ENCODE measurements around the gene FHIT. TPM values are rescaled to one million over a fixed set of nuclear protein-coding genes. Genes with fewer than 3 reads are reported as not detected.

The FHIT gene
- total RNA-seq, 4 donors from 2014 or later: 7.5 to 20.1 (median 13.5) TPM

DNA sequence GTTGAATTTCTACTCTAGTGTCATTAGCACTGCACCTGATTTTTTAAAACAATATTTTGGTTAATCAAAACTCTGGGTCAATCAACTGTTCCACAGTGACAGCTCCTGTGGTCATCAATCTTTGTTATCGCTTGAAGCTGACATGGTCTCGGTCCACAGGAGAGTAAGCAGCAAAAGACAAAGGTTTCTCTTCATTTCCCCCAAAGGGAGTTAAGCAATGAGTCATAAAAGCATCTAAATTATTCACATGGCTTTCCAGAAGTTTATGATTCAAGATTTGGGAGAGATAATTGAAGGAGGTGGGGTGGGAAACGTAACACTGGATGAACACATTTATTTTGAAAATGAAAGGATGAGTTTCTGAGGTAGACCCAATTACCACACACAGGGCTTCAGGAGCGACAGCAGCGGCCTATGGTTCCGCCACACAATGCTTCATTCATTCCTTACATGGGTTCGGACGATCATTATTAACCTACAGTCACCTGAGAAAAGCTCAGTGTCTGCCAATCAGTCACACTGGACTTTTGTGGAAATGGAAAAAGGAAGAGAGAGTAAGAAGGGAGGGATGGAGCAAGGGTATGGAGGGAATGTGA is 505.1 kb downstream of the FHIT start:
- H3K9me3 ChIP-seq: no peaks in the 10 kb centered on the region
- intact Hi-C loops (cut with DNase I; ENCODE audit: low total_unique reads): no loop called here
- no peaks in the 10 kb centered on the region for H3K36me3 ChIP-seq
- in situ Hi-C loops (cut with MboI; ENCODE audit: low pct_ligation_motif_present in 1 of 4, low pct_unique_long_range_greater_than_20kb in 1 of 4, low sequenced_read_pairs in 3 of 4): no loop called here
- DNase-seq: no peak
- TF ChIP-seq POLR2A (IDR thresholded peaks at IDR 0.05): no peak
- TF ChIP-seq, protein P1, sequence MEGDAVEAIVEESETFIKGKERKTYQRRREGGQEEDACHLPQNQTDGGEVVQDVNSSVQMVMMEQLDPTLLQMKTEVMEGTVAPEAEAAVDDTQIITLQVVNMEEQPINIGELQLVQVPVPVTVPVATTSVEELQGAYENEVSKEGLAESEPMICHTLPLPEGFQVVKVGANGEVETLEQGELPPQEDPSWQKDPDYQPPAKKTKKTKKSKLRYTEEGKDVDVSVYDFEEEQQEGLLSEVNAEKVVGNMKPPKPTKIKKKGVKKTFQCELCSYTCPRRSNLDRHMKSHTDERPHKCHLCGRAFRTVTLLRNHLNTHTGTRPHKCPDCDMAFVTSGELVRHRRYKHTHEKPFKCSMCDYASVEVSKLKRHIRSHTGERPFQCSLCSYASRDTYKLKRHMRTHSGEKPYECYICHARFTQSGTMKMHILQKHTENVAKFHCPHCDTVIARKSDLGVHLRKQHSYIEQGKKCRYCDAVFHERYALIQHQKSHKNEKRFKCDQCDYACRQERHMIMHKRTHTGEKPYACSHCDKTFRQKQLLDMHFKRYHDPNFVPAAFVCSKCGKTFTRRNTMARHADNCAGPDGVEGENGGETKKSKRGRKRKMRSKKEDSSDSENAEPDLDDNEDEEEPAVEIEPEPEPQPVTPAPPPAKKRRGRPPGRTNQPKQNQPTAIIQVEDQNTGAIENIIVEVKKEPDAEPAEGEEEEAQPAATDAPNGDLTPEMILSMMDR (IDR thresholded peaks at IDR 0.05): no peak
- no peak for TF ChIP-seq EP300 (IDR thresholded peaks at IDR 0.05; ENCODE audit: low read depth)
- no peak for TF ChIP-seq POLR2AphosphoS5 (IDR thresholded peaks at IDR 0.05)
- H3K27me3 ChIP-seq: no peaks in the 10 kb centered on the region
- WGBS, 2 donors (ENCODE audit: low coverage in 1 of 2): 85 to 92% methylated on average over 5 to 8 of the region's 8 CpGs
- H3K27ac ChIP-seq: no peak overlapping the region
- no peak overlapping the region for H3K4me3 ChIP-seq
- H3K4me1 ChIP-seq: no peaks in the 10 kb centered on the region

DNA sequence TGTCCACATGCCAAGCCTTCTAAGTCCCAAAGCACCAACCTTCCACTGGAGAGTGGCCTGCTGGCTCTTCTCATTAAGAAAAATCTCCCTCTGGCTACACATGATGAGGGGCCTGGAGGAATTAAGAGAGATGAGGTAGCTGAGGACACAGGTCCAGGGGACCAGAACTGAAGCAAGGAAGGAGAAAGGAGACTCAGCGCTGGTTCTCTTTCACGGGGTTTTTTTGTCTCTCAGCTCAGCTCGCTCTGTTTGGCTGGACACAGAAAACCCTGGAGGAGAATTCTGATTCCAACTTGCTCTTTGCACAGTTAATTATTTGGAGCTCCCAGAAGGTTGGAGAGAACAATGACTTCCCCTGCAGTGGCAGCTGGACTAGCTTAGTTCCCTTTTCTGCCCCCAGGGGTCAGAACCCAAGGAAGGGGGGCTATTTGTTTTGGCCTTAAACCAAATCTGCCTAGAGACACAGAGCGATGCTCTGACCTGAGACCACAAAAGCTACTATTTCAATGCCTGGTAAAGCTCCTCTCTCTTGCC is 507.6 kb downstream of the FHIT start:
- WGBS, 2 donors (ENCODE audit: low coverage in 1 of 2): 63% methylated on average over 4 of the region's 4 CpGs; no CpG with 5 or more reads in 1 of the 2 donors
- Histone ChIP-seq H3K27ac (no peak overlapping the region), H3K9me3 (no peaks in the 10 kb centered on the region), H3K4me3 (no peak overlapping the region), H3K4me1 (no peaks in the 10 kb centered on the region), H3K36me3 (no peaks in the 10 kb centered on the region), H3K27me3 (no peaks in the 10 kb centered on the region)
- in situ Hi-C loops (cut with MboI; ENCODE audit: low pct_ligation_motif_present in 1 of 4, low pct_unique_long_range_greater_than_20kb in 1 of 4, low sequenced_read_pairs in 3 of 4): no loop called here
- intact Hi-C loops (cut with DNase I; ENCODE audit: low total_unique reads): loop anchor here (5.0 kb wide), 1 partner anchor 1344 kb away; no protein-coding TSS in a partner anchor
- TF ChIP-seq POLR2A (IDR thresholded peaks at IDR 0.05) (no peak), EP300 (IDR thresholded peaks at IDR 0.05; ENCODE audit: low read depth) (no peak), POLR2AphosphoS5 (IDR thresholded peaks at IDR 0.05) (no peak)
- TF ChIP-seq, protein P1 (IDR thresholded peaks at IDR 0.05): no peak
- DNase-seq: no peak

DNA sequence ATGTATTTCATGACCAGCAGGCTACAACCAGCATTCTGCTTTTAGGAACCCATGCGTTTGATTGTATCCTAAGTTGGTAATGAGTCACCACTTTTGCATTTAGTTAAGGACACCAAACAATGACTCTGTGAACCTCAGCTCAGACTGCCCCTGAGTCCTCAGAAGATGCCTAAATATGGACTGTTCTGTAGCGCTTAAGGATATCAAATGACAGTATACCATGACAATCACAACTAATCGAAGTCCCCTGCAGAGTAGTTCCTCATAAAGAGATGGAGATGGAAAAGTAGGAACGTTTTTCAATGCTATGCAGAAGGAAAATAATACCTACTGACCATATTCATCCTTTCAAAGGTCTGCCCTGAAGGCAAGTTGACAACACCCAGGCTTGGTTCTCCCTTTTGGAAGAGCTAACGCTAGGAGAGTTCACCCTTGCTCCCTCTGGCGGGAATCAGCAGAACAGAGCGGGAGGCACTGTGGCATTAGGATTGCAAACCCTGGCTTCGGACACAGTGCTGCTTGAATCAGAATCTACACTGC is 508.6 kb downstream of the FHIT start:
- Histone ChIP-seq H3K4me3 (no peak overlapping the region), H3K27me3 (no peaks in the 10 kb centered on the region), H3K4me1 (no peaks in the 10 kb centered on the region), H3K36me3 (no peaks in the 10 kb centered on the region), H3K27ac (no peak overlapping the region), H3K9me3 (no peaks in the 10 kb centered on the region)
- WGBS, 2 donors (ENCODE audit: low coverage in 1 of 2): 79 to 100% methylated on average over 2 to 8 of the region's 8 CpGs
- DNase-seq: no peak
- TF ChIP-seq POLR2A (IDR thresholded peaks at IDR 0.05) (no peak), EP300 (IDR thresholded peaks at IDR 0.05; ENCODE audit: low read depth) (no peak), POLR2AphosphoS5 (IDR thresholded peaks at IDR 0.05) (no peak)
- TF ChIP-seq, protein P1 (IDR thresholded peaks at IDR 0.05): no peak
- intact Hi-C loops (cut with DNase I; ENCODE audit: low total_unique reads): loop anchor here (5.0 kb wide), 1 partner anchor 1345 kb away; no protein-coding TSS in a partner anchor
- in situ Hi-C loops (cut with MboI; ENCODE audit: low pct_ligation_motif_present in 1 of 4, low pct_unique_long_range_greater_than_20kb in 1 of 4, low sequenced_read_pairs in 3 of 4): no loop called here

DNA sequence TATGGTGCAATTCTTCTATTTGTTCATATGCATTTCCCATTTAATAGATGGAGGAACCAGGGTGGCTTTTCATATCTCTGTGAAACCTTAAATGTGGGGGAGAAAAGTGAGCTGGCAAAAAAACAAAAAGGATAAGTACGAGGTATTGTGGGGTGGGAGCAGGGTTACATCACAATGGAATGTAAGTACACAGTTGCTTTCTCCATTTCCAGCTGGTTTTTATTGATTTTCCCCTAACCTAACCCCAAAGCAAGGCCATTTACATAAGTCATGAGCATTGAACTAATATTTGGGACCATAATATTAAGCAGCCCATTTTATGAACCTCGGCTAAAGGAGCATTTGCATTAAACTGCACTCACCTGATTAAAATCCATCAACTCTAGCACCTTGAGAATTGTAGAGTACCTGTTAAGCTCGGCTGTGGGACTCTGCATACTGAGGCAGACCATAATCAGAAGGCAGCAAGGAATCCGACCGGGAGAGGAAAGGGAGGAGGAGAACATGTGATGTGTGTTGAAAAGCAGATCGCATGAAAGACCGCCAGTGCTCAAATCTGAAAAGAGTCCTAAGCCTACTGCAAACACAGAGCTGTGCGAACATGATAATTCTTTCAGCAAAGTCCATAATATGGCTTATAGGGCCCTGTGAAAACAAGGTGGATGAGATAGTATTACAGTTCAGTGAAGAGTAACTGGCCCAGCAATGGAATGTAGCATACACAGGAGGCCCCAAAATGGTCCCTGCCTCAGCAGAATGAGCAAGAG is 513.4 kb downstream of the FHIT start:
- Histone ChIP-seq H3K9me3 (no peaks in the 10 kb centered on the region), H3K4me3 (no peak overlapping the region), H3K4me1 (no peaks in the 10 kb centered on the region), H3K27me3 (no peaks in the 10 kb centered on the region), H3K27ac (no peak overlapping the region), H3K36me3 (no peaks in the 10 kb centered on the region)
- 83 to 89% methylated on average over 7 to 8 of the region's 8 CpGs for WGBS, 2 donors (ENCODE audit: low coverage in 1 of 2)
- in situ Hi-C loops (cut with MboI; ENCODE audit: low pct_ligation_motif_present in 1 of 4, low pct_unique_long_range_greater_than_20kb in 1 of 4, low sequenced_read_pairs in 3 of 4) (no loop called here), intact Hi-C loops (cut with DNase I; ENCODE audit: low total_unique reads) (no loop called here)
- no peak for TF ChIP-seq POLR2AphosphoS5 (IDR thresholded peaks at IDR 0.05)
- TF ChIP-seq POLR2A (IDR thresholded peaks at IDR 0.05): no peak
- no peak for TF ChIP-seq EP300 (IDR thresholded peaks at IDR 0.05; ENCODE audit: low read depth)
- TF ChIP-seq, protein P1 (IDR thresholded peaks at IDR 0.05): no peak
- no peak for DNase-seq

All from transverse colon (tissue), 4 donors.